ENCODE data around the gene SOX6. TPM values are rescaled to one million over a fixed set of nuclear protein-coding genes. Genes with fewer than 3 reads are reported as not detected.

The SOX6 gene
- total RNA-seq, 3 donors from 2014 or later: 2.0 to 8.0 (median 7.9) TPM

DNA sequence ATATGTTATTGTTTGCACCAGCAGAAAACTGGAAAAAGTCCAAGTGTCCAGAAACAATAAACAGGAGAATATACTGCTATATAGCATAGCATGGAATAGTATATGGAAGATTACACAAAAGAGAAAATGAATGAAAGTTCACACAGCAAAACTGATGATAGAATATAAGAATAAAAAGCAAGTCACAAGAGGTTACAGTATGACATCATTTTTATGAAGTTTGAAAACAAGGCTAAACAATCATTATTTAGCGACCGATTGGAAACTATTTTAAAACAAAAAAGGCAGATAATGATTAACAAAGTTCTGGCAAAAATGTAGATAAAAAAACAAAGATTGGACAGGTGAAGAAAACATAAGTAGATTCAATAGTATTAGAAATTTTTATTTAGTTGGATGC is 47.1 kb downstream of the SOX6 start:
- TF ChIP-seq POLR2A (IDR thresholded peaks at IDR 0.05): no peak
- TF ChIP-seq POLR2AphosphoS5 (IDR thresholded peaks at IDR 0.05): no peak
- TF ChIP-seq, protein P1, sequence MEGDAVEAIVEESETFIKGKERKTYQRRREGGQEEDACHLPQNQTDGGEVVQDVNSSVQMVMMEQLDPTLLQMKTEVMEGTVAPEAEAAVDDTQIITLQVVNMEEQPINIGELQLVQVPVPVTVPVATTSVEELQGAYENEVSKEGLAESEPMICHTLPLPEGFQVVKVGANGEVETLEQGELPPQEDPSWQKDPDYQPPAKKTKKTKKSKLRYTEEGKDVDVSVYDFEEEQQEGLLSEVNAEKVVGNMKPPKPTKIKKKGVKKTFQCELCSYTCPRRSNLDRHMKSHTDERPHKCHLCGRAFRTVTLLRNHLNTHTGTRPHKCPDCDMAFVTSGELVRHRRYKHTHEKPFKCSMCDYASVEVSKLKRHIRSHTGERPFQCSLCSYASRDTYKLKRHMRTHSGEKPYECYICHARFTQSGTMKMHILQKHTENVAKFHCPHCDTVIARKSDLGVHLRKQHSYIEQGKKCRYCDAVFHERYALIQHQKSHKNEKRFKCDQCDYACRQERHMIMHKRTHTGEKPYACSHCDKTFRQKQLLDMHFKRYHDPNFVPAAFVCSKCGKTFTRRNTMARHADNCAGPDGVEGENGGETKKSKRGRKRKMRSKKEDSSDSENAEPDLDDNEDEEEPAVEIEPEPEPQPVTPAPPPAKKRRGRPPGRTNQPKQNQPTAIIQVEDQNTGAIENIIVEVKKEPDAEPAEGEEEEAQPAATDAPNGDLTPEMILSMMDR (IDR thresholded peaks at IDR 0.05): no peak
- H3K9me3 ChIP-seq: no peaks in the 10 kb centered on the region
- intact Hi-C loops (cut with DNase I; ENCODE audit: low total_unique reads): no loop called here
- no peaks in the 10 kb centered on the region for H3K36me3 ChIP-seq
- no peaks in the 10 kb centered on the region for H3K27me3 ChIP-seq
- no peak overlapping the region for H3K4me3 ChIP-seq
- H3K4me1 ChIP-seq: no peaks in the 10 kb centered on the region
- H3K27ac ChIP-seq: no peak overlapping the region
- DNase-seq (ENCODE audit: low spot score in 2 of 2): no peak

DNA sequence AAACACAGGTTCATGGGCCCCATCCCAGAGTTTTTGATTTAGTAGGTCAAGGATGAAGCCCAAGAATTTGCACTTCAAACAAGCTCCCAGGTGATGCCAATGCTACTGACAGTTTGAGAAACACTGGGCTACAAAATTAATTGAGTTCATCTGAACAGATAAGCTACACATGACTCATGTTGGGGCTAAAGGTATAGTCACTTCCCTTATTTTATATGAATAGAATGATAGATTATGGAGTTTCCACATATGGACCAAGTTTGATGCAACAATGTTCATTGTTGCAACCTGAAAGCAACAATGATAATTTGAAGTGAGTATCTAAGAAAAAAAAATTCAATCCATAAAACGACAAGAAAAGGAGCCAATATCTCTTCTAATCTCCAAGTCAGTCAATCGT is 54.9 kb downstream of the SOX6 start:
- H3K36me3 ChIP-seq: no peaks in the 10 kb centered on the region
- no peak overlapping the region for H3K27ac ChIP-seq
- intact Hi-C loops (cut with DNase I; ENCODE audit: low total_unique reads): no loop called here
- TF ChIP-seq POLR2A (IDR thresholded peaks at IDR 0.05) (no peak), POLR2AphosphoS5 (IDR thresholded peaks at IDR 0.05) (no peak)
- TF ChIP-seq, protein P1 (IDR thresholded peaks at IDR 0.05): no peak
- no peaks in the 10 kb centered on the region for H3K9me3 ChIP-seq
- no peaks in the 10 kb centered on the region for H3K4me1 ChIP-seq
- no peak overlapping the region for H3K4me3 ChIP-seq
- no peak for DNase-seq (ENCODE audit: low spot score in 2 of 2)
- H3K27me3 ChIP-seq: no peaks in the 10 kb centered on the region

DNA sequence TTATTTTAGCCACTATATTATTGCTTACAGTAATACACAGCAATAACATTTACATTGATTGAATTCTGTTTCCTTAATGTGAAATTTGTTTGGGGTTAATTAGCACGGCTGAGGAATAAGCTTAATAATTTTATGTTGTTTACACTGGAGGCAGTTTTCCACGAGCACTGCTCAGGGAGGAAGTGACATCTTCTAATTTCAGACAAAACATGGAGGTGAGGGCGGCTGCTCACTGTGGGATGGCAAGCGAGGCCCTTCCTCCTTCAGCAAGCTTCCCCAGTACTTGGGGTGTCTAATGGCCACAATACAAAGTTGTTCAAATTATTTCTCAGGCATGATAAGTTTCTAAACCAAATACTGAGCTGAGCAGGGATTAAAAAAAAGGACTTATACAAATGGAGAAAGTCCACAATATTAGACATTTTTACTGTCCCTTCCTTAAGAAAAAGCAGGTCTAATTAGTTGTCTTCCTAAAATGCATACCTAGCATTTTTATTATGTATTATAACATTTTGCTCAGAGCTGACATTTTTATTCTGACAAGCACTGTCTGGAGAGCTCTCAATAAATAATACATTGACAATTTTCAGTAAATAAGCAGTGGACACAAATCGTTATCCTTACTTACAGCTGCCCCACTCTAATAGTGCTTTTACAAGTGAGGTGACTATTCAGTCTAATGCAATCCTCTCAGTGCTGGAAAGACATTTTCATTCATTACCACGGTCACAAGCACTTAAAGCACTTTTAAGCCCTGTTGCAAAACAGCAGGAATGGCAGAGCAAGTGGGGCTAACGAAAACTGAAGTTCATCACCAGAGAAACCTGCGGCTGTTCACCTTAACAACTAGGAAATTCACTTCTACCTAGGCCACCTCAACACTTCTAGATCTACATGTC is 56.2 kb downstream of the SOX6 start:
- Histone ChIP-seq H3K27me3 (no peaks in the 10 kb centered on the region), H3K4me1 (no peaks in the 10 kb centered on the region), H3K27ac (no peak overlapping the region), H3K9me3 (no peaks in the 10 kb centered on the region), H3K4me3 (no peak overlapping the region), H3K36me3 (no peaks in the 10 kb centered on the region)
- DNase-seq (ENCODE audit: low spot score in 2 of 2): no peak
- TF ChIP-seq, protein P1 (IDR thresholded peaks at IDR 0.05): no peak
- TF ChIP-seq POLR2AphosphoS5 (IDR thresholded peaks at IDR 0.05) (no peak), POLR2A (IDR thresholded peaks at IDR 0.05) (no peak)
- intact Hi-C loops (cut with DNase I; ENCODE audit: low total_unique reads): no loop called here

DNA sequence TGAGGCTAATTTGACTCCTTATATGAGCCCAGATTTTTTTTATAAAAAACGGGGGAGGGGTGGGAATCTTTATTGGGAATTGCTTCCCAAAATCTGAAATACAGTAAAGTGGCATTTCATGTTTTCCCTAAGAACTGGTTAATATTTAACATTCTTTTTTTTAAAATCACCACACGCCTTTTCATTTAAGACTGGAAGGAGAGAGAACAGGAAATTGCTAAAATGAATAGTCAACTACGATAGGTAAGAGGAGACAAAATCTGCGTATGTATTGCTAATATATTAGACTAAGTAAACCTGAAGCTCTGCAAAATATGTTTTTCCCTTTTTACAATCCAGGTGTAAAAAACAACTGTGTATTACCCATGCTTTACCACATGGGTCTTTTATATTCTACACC is 57.0 kb downstream of the SOX6 start:
- H3K4me1 ChIP-seq: no peaks in the 10 kb centered on the region
- intact Hi-C loops (cut with DNase I; ENCODE audit: low total_unique reads): no loop called here
- H3K4me3 ChIP-seq: no peak overlapping the region
- no peaks in the 10 kb centered on the region for H3K27me3 ChIP-seq
- H3K27ac ChIP-seq: no peak overlapping the region
- H3K36me3 ChIP-seq: no peaks in the 10 kb centered on the region
- no peak for DNase-seq (ENCODE audit: low spot score in 2 of 2)
- no peaks in the 10 kb centered on the region for H3K9me3 ChIP-seq
- TF ChIP-seq, protein P1 (IDR thresholded peaks at IDR 0.05): no peak
- no peak for TF ChIP-seq POLR2A (IDR thresholded peaks at IDR 0.05)
- no peak for TF ChIP-seq POLR2AphosphoS5 (IDR thresholded peaks at IDR 0.05)

DNA sequence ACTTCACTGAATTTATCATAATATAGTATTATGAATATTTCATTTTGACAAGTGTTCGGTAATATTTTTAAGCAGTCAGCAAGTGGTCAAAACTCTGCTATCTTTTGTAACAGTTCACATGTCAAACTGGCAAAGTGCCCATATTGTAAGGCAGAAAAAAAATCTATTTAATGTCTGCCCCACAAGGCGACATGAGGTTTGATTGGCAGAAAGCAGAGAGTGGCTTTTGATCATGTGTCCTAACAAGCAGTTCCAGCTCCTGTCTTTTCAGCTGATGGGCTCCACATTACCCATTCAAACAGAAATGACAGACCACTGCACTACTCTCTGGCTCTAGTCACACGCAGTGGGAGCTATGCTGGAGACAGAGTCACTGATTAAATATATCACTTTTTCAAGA is 59.0 kb downstream of the SOX6 start:
- Histone ChIP-seq H3K36me3 (no peaks in the 10 kb centered on the region), H3K4me1 (no peaks in the 10 kb centered on the region), H3K27me3 (no peaks in the 10 kb centered on the region), H3K27ac (no peak overlapping the region), H3K9me3 (no peaks in the 10 kb centered on the region), H3K4me3 (no peak overlapping the region)
- intact Hi-C loops (cut with DNase I; ENCODE audit: low total_unique reads): no loop called here
- TF ChIP-seq, protein P1 (IDR thresholded peaks at IDR 0.05): no peak
- no peak for TF ChIP-seq POLR2A (IDR thresholded peaks at IDR 0.05)
- TF ChIP-seq POLR2AphosphoS5 (IDR thresholded peaks at IDR 0.05): no peak
- DNase-seq (ENCODE audit: low spot score in 2 of 2): no peak
